ENCODE results near the gene SERPINA5. TPM values are rescaled to one million over a fixed set of nuclear protein-coding genes. Genes with fewer than 3 reads are reported as not detected.

The SERPINA5 gene
- total and polyA plus RNA-seq, 10 of the 15 experiments (the other 5 are each of a cell fraction or from before 2014, with no cell fraction given): 0.90 TPM; not detected in 9

DNA sequence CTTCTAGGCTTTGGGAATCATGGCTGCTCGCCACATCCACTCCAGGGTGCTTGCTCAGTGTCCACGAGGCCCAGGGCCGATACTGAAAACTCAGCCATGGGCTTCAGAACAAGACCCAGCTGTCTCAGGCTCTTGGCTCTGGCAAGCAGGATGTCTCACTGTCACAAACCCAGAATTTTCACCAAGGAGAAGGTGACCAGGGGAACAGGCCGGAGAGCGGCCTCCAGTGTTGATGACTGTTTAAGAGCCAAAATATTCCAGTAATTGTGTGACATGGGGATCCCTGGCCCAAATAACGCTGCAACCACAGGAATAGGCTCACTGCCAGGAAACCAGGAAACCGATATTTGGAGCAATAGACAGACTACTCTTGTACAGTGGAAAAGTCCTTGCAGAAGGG lies 9.8 kb upstream of the SERPINA5 start:
- intact Hi-C loops (cut with micrococcal nuclease; ENCODE audit: unreplicated experiment) (no loop called here), in situ Hi-C loops (cut with MboI) (no loop called here)
- H4K20me1 ChIP-seq (ENCODE audit: control insufficient read depth, insufficient read depth): no peaks in the 10 kb centered on the region
- no peak overlapping the region for H3K4me3 ChIP-seq
- TF ChIP-seq SUPT20H (IDR thresholded peaks at IDR 0.05; ENCODE audit: borderline replicate concordance, control insufficient read depth, low read depth, low read length) (no peak), TAF1 (IDR thresholded peaks at IDR 0.05; ENCODE audit: borderline replicate concordance, low read depth, low read length) (no peak), NR2C1 (IDR thresholded peaks at IDR 0.05) (no peak), EED (IDR thresholded peaks at IDR 0.05; ENCODE audit: low read depth) (no peak), FOS (IDR thresholded peaks at IDR 0.05; ENCODE audit: borderline replicate concordance, extremely low read depth, insufficient read length) (no peak), RFX5 (IDR thresholded peaks at IDR 0.05; ENCODE audit: low read depth, low read length) (no peak), IKZF1 (conservative IDR thresholded peaks at IDR 0.05) (no peak), POLR2A (IDR thresholded peaks at IDR 0.05; ENCODE audit: low read depth, low read length) (no peak), ZNF622 (IDR thresholded peaks at IDR 0.05) (no peak), ETV6 (conservative IDR thresholded peaks at IDR 0.05 in 1 of 2, IDR thresholded peaks at IDR 0.05 in 1 of 2; ENCODE audit: borderline replicate concordance in 1 of 2, low read depth in 1 of 2) (no peak), EP300 (IDR thresholded peaks at IDR 0.05; ENCODE audit: borderline replicate concordance in 1 of 2, control insufficient read depth in 1 of 2, low read depth in 2 of 2, low read length in 2 of 2) (no peak), YY1 (IDR thresholded peaks at IDR 0.05; ENCODE audit: low read depth, low read length) (no peak), NBN (IDR thresholded peaks at IDR 0.05) (no peak)
- TF ChIP-seq, protein P1, sequence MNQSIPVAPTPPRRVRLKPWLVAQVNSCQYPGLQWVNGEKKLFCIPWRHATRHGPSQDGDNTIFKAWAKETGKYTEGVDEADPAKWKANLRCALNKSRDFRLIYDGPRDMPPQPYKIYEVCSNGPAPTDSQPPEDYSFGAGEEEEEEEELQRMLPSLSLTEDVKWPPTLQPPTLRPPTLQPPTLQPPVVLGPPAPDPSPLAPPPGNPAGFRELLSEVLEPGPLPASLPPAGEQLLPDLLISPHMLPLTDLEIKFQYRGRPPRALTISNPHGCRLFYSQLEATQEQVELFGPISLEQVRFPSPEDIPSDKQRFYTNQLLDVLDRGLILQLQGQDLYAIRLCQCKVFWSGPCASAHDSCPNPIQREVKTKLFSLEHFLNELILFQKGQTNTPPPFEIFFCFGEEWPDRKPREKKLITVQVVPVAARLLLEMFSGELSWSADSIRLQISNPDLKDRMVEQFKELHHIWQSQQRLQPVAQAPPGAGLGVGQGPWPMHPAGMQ (IDR thresholded peaks at IDR 0.05; ENCODE audit: borderline replicate concordance): no peak
- TF ChIP-seq, protein P2, sequence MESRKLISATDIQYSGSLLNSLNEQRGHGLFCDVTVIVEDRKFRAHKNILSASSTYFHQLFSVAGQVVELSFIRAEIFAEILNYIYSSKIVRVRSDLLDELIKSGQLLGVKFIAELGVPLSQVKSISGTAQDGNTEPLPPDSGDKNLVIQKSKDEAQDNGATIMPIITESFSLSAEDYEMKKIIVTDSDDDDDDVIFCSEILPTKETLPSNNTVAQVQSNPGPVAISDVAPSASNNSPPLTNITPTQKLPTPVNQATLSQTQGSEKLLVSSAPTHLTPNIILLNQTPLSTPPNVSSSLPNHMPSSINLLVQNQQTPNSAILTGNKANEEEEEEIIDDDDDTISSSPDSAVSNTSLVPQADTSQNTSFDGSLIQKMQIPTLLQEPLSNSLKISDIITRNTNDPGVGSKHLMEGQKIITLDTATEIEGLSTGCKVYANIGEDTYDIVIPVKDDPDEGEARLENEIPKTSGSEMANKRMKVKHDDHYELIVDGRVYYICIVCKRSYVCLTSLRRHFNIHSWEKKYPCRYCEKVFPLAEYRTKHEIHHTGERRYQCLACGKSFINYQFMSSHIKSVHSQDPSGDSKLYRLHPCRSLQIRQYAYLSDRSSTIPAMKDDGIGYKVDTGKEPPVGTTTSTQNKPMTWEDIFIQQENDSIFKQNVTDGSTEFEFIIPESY (IDR thresholded peaks at IDR 0.05): no peak
- TF ChIP-seq, protein P3, sequence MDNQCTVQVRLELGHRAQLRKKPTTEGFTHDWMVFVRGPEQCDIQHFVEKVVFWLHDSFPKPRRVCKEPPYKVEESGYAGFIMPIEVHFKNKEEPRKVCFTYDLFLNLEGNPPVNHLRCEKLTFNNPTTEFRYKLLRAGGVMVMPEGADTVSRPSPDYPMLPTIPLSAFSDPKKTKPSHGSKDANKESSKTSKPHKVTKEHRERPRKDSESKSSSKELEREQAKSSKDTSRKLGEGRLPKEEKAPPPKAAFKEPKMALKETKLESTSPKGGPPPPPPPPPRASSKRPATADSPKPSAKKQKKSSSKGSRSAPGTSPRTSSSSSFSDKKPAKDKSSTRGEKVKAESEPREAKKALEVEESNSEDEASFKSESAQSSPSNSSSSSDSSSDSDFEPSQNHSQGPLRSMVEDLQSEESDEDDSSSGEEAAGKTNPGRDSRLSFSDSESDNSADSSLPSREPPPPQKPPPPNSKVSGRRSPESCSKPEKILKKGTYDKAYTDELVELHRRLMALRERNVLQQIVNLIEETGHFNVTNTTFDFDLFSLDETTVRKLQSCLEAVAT (IDR thresholded peaks at IDR 0.05): no peak
- no peaks in the 10 kb centered on the region for H3K9me3 ChIP-seq (replicated peaks; ENCODE audit: control insufficient read depth, insufficient read depth, low read length)
- no peak overlapping the region for H3K27ac ChIP-seq (ENCODE audit: control insufficient read depth, insufficient read depth)
- no peak overlapping the region for H3K9ac ChIP-seq (ENCODE audit: control insufficient read depth, insufficient read depth, low read length)
- ATAC-seq (no peak), DNase-seq (ENCODE audit: low read depth, low spot score) (no peak), FAIRE-seq (no peak)
- no peak overlapping the region for H3K4me2 ChIP-seq (ENCODE audit: control insufficient read depth, insufficient read depth)
- RAD21 ChIA-PET (ENCODE audit: unreplicated experiment): no interaction called here
- no peaks in the 10 kb centered on the region for H3K4me1 ChIP-seq (ENCODE audit: control insufficient read depth, insufficient read depth, low read length)
- 26% methylated on average over 7 of the region's 7 CpGs for WGBS (ENCODE audit: insufficient coverage, insufficient replicate concordance, low lambda C conversion rate, missing lambda C conversion rate)
- POLR2A ChIA-PET: no interaction called here
- CTCF ChIA-PET: no interaction called here
- SMC1A ChIA-PET (ENCODE audit: uncharacterized antibody, unreplicated experiment): no interaction called here
- BruUV-seq (replicated peaks): no TSS peak
- H3K79me2 ChIP-seq (ENCODE audit: control insufficient read depth, insufficient read depth, low read length): no peaks in the 10 kb centered on the region
- H2AFZ ChIP-seq (ENCODE audit: control insufficient read depth, low read depth, low read length): no peak overlapping the region
- H3K36me3 ChIP-seq (ENCODE audit: control insufficient read depth in 2 of 2, insufficient read depth in 2 of 2, low read length in 1 of 2): no peaks in the 10 kb centered on the region
- H3K27me3 ChIP-seq (replicated peaks in 1 of 2; ENCODE audit: control insufficient read depth in 2 of 2, insufficient read depth in 2 of 2, low read length in 1 of 2): no peaks in the 10 kb centered on the region; a peak in 1 of 4 replicates
